Neural progenitor cell (in vitro differentiated cells): Measurements from ENCODE around the gene MED9. TPM values are rescaled to one million over a fixed set of nuclear protein-coding genes. Genes with fewer than 3 reads are reported as not detected.

Experiments used
- DNase-seq: peaks from one replicate; pipeline ENCODE4 v3.0.0-alpha.2; 2016; ENCODE audit warnings: low spot score
- H2AFZ ChIP-seq: fragments of 200-600 bp; sonication (generic); replicated peaks from 2 replicates; pipeline ENCODE4 v1.6.1; 2016; ENCODE audit warnings: antibody characterized with exemption
- H3F3A ChIP-seq: fragments of 200-600 bp; sonication (generic); 2 replicates; pipeline ENCODE4 v1.6.1; 2016; ENCODE audit warnings: antibody characterized with exemption, low read depth
- H3K27ac ChIP-seq: fragments of 200-600 bp; sonication (generic); 2 replicates; pipeline ENCODE4 v1.5.1; 2016; ENCODE audit warnings: mild to moderate bottlenecking
- H3K27me3 ChIP-seq: fragments of 200-600 bp; sonication (generic); 2 replicates; pipeline ENCODE4 v1.6.1; 2016; ENCODE audit warnings: mild to moderate bottlenecking, moderate library complexity
- H3K36me3 ChIP-seq: fragments of 200-600 bp; sonication (generic); 2 replicates; pipeline ENCODE4 v1.5.1; 2016
- H3K4me1 ChIP-seq: fragments of 200-600 bp; sonication (generic); 2 replicates; pipeline ENCODE4 v1.6.1; 2016; ENCODE audit warnings: mixed run types
- H3K4me2 ChIP-seq: fragments of 200-600 bp; sonication (generic); 2 replicates; pipeline ENCODE4 v1.6.1; 2016
- H3K4me3 ChIP-seq: fragments of 200-600 bp; sonication (generic); 2 replicates; pipeline ENCODE4 v1.5.1; 2016
- H3K79me2 ChIP-seq: fragments of 200-600 bp; sonication (generic); 2 replicates; pipeline ENCODE4 v1.6.1; 2016; ENCODE audit warnings: low read depth
- H3K9ac ChIP-seq: fragments of 200-600 bp; sonication (generic); 2 replicates; pipeline ENCODE4 v1.6.1; 2016
- H3K9me3 ChIP-seq: fragments of 200-600 bp; sonication (generic); 2 replicates; pipeline ENCODE4 v1.5.1; 2016; ENCODE audit warnings: low read depth
- H4K20me1 ChIP-seq: fragments of 200-600 bp; sonication (generic); 2 replicates; pipeline ENCODE4 v1.6.1; 2016; ENCODE audit warnings: low read depth
- H3K27ac Mint-ChIP-seq: 3 replicates; pipeline ENCODE4 v1.8.0; 2021; ENCODE audit warnings: mixed read lengths
- H3K27me3 Mint-ChIP-seq: 2 replicates; pipeline ENCODE4 v1.8.0; 2022; ENCODE audit warnings: low read depth, mild to moderate bottlenecking, inconsistent platforms, moderate library complexity, mixed read lengths; ENCODE audit not compliant: insufficient read depth
- H3K36me3 Mint-ChIP-seq: 3 replicates; pipeline ENCODE4 v1.8.0; 2021; ENCODE audit warnings: mixed read lengths
- H3K4me1 Mint-ChIP-seq: 3 replicates; pipeline ENCODE4 v1.8.0; 2021; ENCODE audit warnings: mixed read lengths
- H3K4me3 Mint-ChIP-seq: 3 replicates; pipeline ENCODE4 v1.8.0; 2021; ENCODE audit warnings: mild to moderate bottlenecking, moderate library complexity, mixed read lengths
- H3K9me3 Mint-ChIP-seq: 3 replicates; pipeline ENCODE4 v1.8.0; 2020; ENCODE audit warnings: mixed read lengths
- EZH2 ChIP-seq: fragments of 200-600 bp; sonication (generic); IDR thresholded peaks from 2 replicates; pipeline ENCODE4 v1.6.1; 2017; ENCODE audit warnings: antibody characterized with exemption, mild to moderate bottlenecking, moderate library complexity
- EZH2phosphoT487 ChIP-seq: fragments of 200-600 bp; sonication (generic); IDR thresholded peaks from 2 replicates; pipeline ENCODE4 v1.6.1; 2017; ENCODE audit warnings: antibody characterized with exemption
- total RNA-seq: library from RNA; depleted of rRNA; stranded (reverse); fragments of >200 nt; gene quantifications from 2 replicates; pipeline ENCODE4 v1.2.3, GENCODE V29; 2015; ENCODE audit warnings: low replicate concordance
- TF ChIP-seq, protein P1 (sequence below): fragments of 200-600 bp; sonication (generic); IDR thresholded peaks from 2 replicates; pipeline ENCODE4 v1.5.1; 2017; ENCODE audit warnings: antibody characterized with exemption, mild to moderate bottlenecking

MED9 gene
- total RNA-seq, 1 donor from 2014 or later: 15.7 TPM

DNA sequence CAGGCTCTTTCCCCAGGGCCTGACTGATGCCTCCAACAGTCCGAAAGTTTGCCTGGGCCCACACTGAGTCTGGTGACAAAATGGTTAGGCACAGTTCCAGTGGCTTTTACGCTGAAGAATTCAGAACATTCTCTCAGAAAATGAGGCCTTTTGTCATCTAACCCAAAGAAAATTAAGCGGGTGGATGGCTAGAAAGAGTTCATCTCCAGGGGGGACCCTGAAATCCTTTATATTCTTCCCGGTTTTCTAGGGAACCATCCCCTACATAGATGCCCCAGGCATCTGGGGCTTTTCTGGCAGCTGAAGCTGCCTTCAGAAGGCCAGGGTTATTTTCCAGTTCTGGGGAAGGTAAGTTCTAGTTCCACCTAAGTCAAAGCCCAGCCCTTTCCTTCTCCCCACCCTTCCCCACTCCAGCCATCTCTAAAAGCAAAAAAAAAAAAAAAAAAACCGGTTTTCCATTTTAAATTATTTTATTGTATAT lies 17.2 kb downstream of the MED9 start:
- Histone ChIP-seq H4K20me1 (peaks cover 67% of the 10 kb centered on the region), H3K9me3 (no peaks in the 10 kb centered on the region), H3K27ac (peak overlapping the region; percentile 43), H3K9ac (no peak overlapping the region), H3K27me3 (peaks cover 31% of the 10 kb centered on the region), H3K4me2 (peak overlapping the region; percentile 85), H3F3A (peaks cover 39% of the 10 kb centered on the region), H3K4me1 (peaks cover 47% of the 10 kb centered on the region), H3K36me3 (no peaks in the 10 kb centered on the region), H3K4me3 (peak overlapping the region; percentile 67), H3K79me2 (peaks cover 1% of the 10 kb centered on the region), H2AFZ (no peak overlapping the region)
- H3K27me3 Mint-ChIP-seq: peaks cover 16% of the 10 kb centered on the region
- H3K36me3 Mint-ChIP-seq: peaks cover 15% of the 10 kb centered on the region
- no peaks in the 10 kb centered on the region for H3K9me3 Mint-ChIP-seq
- peak; percentile 70 for DNase-seq
- peaks cover 31% of the 10 kb centered on the region for H3K4me1 Mint-ChIP-seq
- TF ChIP-seq EZH2 (no peak), EZH2phosphoT487 (no peak)
- TF ChIP-seq, protein P1, sequence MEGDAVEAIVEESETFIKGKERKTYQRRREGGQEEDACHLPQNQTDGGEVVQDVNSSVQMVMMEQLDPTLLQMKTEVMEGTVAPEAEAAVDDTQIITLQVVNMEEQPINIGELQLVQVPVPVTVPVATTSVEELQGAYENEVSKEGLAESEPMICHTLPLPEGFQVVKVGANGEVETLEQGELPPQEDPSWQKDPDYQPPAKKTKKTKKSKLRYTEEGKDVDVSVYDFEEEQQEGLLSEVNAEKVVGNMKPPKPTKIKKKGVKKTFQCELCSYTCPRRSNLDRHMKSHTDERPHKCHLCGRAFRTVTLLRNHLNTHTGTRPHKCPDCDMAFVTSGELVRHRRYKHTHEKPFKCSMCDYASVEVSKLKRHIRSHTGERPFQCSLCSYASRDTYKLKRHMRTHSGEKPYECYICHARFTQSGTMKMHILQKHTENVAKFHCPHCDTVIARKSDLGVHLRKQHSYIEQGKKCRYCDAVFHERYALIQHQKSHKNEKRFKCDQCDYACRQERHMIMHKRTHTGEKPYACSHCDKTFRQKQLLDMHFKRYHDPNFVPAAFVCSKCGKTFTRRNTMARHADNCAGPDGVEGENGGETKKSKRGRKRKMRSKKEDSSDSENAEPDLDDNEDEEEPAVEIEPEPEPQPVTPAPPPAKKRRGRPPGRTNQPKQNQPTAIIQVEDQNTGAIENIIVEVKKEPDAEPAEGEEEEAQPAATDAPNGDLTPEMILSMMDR: no peak
- peak overlapping the region; percentile 72 for H3K4me3 Mint-ChIP-seq
- H3K27ac Mint-ChIP-seq: no peak overlapping the region

DNA sequence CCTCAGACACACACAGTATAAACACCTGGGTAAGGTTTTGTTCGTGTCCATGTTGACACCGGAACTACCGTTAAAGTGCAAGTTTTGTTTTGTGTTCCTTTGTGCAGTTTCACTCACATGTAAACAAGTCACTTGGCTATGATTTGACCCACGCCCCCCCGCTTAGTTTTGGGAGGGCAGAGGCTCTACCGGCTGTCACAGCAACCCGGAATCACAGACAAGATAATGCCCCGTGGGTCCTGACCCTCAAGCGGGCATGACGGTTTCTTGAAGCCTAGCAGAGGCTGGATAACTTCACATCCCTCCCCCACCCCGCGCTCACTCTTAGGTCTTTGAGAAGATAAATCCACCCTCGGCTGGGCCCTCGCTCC lies 17.7 kb downstream of the MED9 start:
- Histone ChIP-seq H3K36me3 (no peaks in the 10 kb centered on the region), H4K20me1 (peaks cover 63% of the 10 kb centered on the region), H3K9ac (no peak overlapping the region), H3F3A (peaks cover 39% of the 10 kb centered on the region), H3K79me2 (no peaks in the 10 kb centered on the region), H3K4me1 (peaks cover 47% of the 10 kb centered on the region), H3K4me3 (peak overlapping the region; percentile 67), H3K27me3 (peaks cover 31% of the 10 kb centered on the region), H3K27ac (no peak overlapping the region), H2AFZ (no peak overlapping the region), H3K9me3 (no peaks in the 10 kb centered on the region), H3K4me2 (peak overlapping the region; percentile 85)
- H3K36me3 Mint-ChIP-seq: peaks cover 13% of the 10 kb centered on the region
- peaks cover 16% of the 10 kb centered on the region for H3K27me3 Mint-ChIP-seq
- H3K4me3 Mint-ChIP-seq: peak overlapping the region; percentile 80
- TF ChIP-seq EZH2phosphoT487 (no peak), EZH2 (no peak)
- TF ChIP-seq, protein P1: no peak
- H3K27ac Mint-ChIP-seq: no peak overlapping the region
- DNase-seq: no peak
- no peaks in the 10 kb centered on the region for H3K9me3 Mint-ChIP-seq
- H3K4me1 Mint-ChIP-seq: peaks cover 31% of the 10 kb centered on the region

DNA sequence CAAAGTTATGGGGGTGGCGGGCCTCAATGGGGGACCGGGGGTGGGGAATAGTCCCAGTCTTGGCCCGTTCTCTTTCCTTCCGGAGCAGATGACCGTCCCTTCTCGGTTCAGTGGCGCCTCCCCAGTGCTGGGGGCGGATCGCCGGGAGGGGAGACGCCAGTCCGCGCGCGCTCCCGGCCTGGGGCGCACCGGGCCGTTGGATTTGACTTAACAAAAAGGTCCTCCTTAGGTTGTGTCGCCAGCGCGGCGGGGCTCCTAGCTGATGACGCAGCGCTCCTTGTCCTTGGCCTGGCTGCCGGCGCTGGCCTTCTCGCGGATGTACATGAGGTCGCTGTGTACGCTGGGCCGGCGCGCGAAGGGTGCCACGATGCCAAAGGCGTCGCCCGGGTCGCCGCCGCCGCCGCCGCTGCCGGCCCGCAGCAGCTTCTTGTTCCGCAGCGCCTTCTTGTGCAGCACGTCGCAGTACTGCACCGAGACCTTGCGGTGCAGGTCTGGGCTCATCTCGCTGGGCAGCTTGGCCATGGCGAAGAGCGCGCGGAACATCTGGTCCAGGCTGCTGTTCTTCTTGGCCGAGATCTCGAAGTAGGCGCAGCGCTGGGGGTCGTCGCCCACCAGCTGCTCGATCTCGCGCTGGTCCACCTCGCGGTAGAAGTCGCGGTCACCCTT lies 18.2 kb downstream of the MED9 start:
- Histone ChIP-seq H3K27ac (no peak overlapping the region), H3K9me3 (no peaks in the 10 kb centered on the region), H3K4me3 (peak overlapping the region; percentile 67), H3K4me1 (peaks cover 47% of the 10 kb centered on the region), H3K9ac (no peak overlapping the region), H3K27me3 (peaks cover 31% of the 10 kb centered on the region), H3F3A (peaks cover 39% of the 10 kb centered on the region), H2AFZ (no peak overlapping the region), H3K4me2 (peak overlapping the region; percentile 85), H3K79me2 (no peaks in the 10 kb centered on the region), H3K36me3 (no peaks in the 10 kb centered on the region), H4K20me1 (peaks cover 58% of the 10 kb centered on the region)
- peaks cover 11% of the 10 kb centered on the region for H3K36me3 Mint-ChIP-seq
- H3K4me3 Mint-ChIP-seq: peak overlapping the region; percentile 88
- DNase-seq: peak; percentile 77
- no peak overlapping the region for H3K27ac Mint-ChIP-seq
- TF ChIP-seq EZH2 (peak; percentile 88), EZH2phosphoT487 (no peak)
- TF ChIP-seq, protein P1: no peak
- no peaks in the 10 kb centered on the region for H3K9me3 Mint-ChIP-seq
- peaks cover 31% of the 10 kb centered on the region for H3K4me1 Mint-ChIP-seq
- H3K27me3 Mint-ChIP-seq: peaks cover 16% of the 10 kb centered on the region
